K562 (cell line): Measurements from ENCODE around the gene WASHC4. TPM values are rescaled to one million over a fixed set of nuclear protein-coding genes. Genes with fewer than 3 reads are reported as not detected.
A peak's percentile ranks its signal among the peaks of the same experiment; 100 is the strongest.

Experiments
- E2F5 ChIP-seq: sonication (generic); formaldehyde crosslinking; IDR thresholded peaks from 2 replicates; pipeline ENCODE4 v1.8.0; 2022; ENCODE audit warnings: mild to moderate bottlenecking, missing genetic modification reagents
- HDAC1 ChIP-seq, 2 experiments: fragments of 450-650 bp; IDR thresholded peaks; 2 replicates each; pipeline ENCODE4 v1.6.1; 2016 to 2017; ENCODE audit warnings: inconsistent platforms in 1 of 2, mild to moderate bottlenecking in 1 of 2, moderate library complexity in 1 of 2
- JUN ChIP-seq, 2 experiments: sonication (generic) in 1 of 2; formaldehyde crosslinking in 1 of 2; IDR thresholded peaks; 2 replicates each; pipeline versions ENCODE4 v1.6.1 to v1.8.0; 2012 to 2022; ENCODE audit warnings: borderline replicate concordance in 2 of 2, mild to moderate bottlenecking in 2 of 2, improper control_type of control experiment in 1 of 2, low read depth in 1 of 2, low read length in 1 of 2, missing genetic modification reagents in 1 of 2
- JUND ChIP-seq, 2 experiments: IDR thresholded peaks; 2 replicates in 1 of 2; 3 replicates in 1 of 2; pipeline ENCODE4 v1.6.1; 2011; ENCODE audit warnings: borderline replicate concordance in 2 of 2, low read depth in 2 of 2, low read length in 2 of 2, improper control_type of control experiment in 1 of 2, missing biosample characterization in 1 of 2, missing genetic modification characterization in 1 of 2, missing genetic modification reagents in 1 of 2
- MAFG ChIP-seq: fragments of 450-650 bp; conservative IDR thresholded peaks from 2 replicates; pipeline ENCODE4 v1.6.1; 2016; ENCODE audit warnings: missing genetic modification characterization, missing compliant biosample characterization
- MCM3 ChIP-seq: fragments of 450-650 bp; IDR thresholded peaks from 2 replicates; pipeline ENCODE4 v1.6.1; 2016
- POLR2A ChIP-seq: fragments of 450-650 bp; conservative IDR thresholded peaks from 2 replicates; pipeline ENCODE4 v1.6.1; 2016
- PURB ChIP-seq: sonication (generic); formaldehyde crosslinking; IDR thresholded peaks from 2 replicates; pipeline ENCODE4 v1.9.0; 2021; ENCODE audit warnings: low read depth, mild to moderate bottlenecking, missing genetic modification reagents
- TAF1 ChIP-seq: IDR thresholded peaks from 2 replicates; pipeline ENCODE4 v1.6.1; 2011; ENCODE audit warnings: mild to moderate bottlenecking, low read length, moderate library complexity; ENCODE audit not compliant: insufficient read depth, control insufficient read depth, severe bottlenecking; ENCODE audit errors: extremely low read depth
- XRCC4 ChIP-seq: IDR thresholded peaks from one replicate; pipeline ENCODE4 v1.6.1; 2011; ENCODE audit not compliant: insufficient read depth, insufficient read length; ENCODE audit errors: extremely low read depth
- ZNF146 ChIP-seq: IDR thresholded peaks from one replicate; pipeline ENCODE4 v1.6.1; 2018; ENCODE audit warnings: missing compliant biosample characterization; ENCODE audit not compliant: unreplicated experiment
- ZNF316 ChIP-seq: fragments of 450-650 bp; IDR thresholded peaks from 2 replicates; pipeline ENCODE4 v1.6.1; 2016
- ZNF609 ChIP-seq: sonication (generic); formaldehyde crosslinking; IDR thresholded peaks from 2 replicates; pipeline ENCODE4 v1.8.1; 2023; ENCODE audit warnings: missing genetic modification reagents, mild to moderate bottlenecking, borderline replicate concordance
- ZNF717 ChIP-seq: fragments of 250-450 bp; sonication (Bioruptor Pico); IDR thresholded peaks from 2 replicates; pipeline ENCODE4 v1.5.0; 2021
- ZSCAN29 ChIP-seq: fragments of 450-650 bp; IDR thresholded peaks from 2 replicates; pipeline ENCODE4 v1.6.1; 2017
- polyA plus RNA-seq, 8 experiments: library from polyadenylated mRNA; depleted of rRNA in 4 of 8; stranded (reverse) in 5 of 8; unstranded in 3 of 8; fragments of >200 nt; fragmentation: Nextera tagmentation in 2 of 8; fragmentation: Illumina TruSeq in 1 of 8; extraction: Ambion mirVana in 2 of 8; extraction: Trizol in 1 of 8; gene quantifications; 2 replicates each; pipeline versions ENCODE4 v1.2.1 to v1.2.3, GENCODE V29; 2011 to 2014; ENCODE audit warnings: inconsistent platforms in 1 of 8, missing spikeins in 1 of 8
- total RNA-seq, 7 experiments: library from RNA; depleted of rRNA in 6 of 7; stranded (reverse); fragments of >200 nt in 6 of 7; fragmentation: Illumina TruSeq in 2 of 7; extraction: Trizol in 2 of 7; gene quantifications; 2 replicates each; pipeline versions ENCODE4 v1.2.1 to v1.2.3, GENCODE V29; 2011 to 2021; ENCODE audit warnings: low replicate concordance in 1 of 7
- TF ChIP-seq, protein P1 (sequence below): fragments of 450-650 bp; IDR thresholded peaks from 2 replicates; pipeline ENCODE4 v1.6.1; 2016; ENCODE audit warnings: mild to moderate bottlenecking
- TF ChIP-seq, protein P2 (sequence below): fragments of 250-450 bp; sonication (Bioruptor Pico); IDR thresholded peaks from 2 replicates; pipeline ENCODE4 v1.5.0; 2021; ENCODE audit warnings: mild to moderate bottlenecking, moderate library complexity

WASHC4 gene
- total and polyA plus RNA-seq, 9 of the 15 experiments (the other 6 are each of a cell fraction or from before 2014, with no cell fraction given): 12.5 to 38.5 (median 21.3) TPM

- TF ChIP-seq, protein P1, sequence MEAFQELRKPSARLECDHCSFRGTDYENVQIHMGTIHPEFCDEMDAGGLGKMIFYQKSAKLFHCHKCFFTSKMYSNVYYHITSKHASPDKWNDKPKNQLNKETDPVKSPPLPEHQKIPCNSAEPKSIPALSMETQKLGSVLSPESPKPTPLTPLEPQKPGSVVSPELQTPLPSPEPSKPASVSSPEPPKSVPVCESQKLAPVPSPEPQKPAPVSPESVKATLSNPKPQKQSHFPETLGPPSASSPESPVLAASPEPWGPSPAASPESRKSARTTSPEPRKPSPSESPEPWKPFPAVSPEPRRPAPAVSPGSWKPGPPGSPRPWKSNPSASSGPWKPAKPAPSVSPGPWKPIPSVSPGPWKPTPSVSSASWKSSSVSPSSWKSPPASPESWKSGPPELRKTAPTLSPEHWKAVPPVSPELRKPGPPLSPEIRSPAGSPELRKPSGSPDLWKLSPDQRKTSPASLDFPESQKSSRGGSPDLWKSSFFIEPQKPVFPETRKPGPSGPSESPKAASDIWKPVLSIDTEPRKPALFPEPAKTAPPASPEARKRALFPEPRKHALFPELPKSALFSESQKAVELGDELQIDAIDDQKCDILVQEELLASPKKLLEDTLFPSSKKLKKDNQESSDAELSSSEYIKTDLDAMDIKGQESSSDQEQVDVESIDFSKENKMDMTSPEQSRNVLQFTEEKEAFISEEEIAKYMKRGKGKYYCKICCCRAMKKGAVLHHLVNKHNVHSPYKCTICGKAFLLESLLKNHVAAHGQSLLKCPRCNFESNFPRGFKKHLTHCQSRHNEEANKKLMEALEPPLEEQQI: no peak
- no peak for TF ChIP-seq PURB
- TF ChIP-seq, protein P2, sequence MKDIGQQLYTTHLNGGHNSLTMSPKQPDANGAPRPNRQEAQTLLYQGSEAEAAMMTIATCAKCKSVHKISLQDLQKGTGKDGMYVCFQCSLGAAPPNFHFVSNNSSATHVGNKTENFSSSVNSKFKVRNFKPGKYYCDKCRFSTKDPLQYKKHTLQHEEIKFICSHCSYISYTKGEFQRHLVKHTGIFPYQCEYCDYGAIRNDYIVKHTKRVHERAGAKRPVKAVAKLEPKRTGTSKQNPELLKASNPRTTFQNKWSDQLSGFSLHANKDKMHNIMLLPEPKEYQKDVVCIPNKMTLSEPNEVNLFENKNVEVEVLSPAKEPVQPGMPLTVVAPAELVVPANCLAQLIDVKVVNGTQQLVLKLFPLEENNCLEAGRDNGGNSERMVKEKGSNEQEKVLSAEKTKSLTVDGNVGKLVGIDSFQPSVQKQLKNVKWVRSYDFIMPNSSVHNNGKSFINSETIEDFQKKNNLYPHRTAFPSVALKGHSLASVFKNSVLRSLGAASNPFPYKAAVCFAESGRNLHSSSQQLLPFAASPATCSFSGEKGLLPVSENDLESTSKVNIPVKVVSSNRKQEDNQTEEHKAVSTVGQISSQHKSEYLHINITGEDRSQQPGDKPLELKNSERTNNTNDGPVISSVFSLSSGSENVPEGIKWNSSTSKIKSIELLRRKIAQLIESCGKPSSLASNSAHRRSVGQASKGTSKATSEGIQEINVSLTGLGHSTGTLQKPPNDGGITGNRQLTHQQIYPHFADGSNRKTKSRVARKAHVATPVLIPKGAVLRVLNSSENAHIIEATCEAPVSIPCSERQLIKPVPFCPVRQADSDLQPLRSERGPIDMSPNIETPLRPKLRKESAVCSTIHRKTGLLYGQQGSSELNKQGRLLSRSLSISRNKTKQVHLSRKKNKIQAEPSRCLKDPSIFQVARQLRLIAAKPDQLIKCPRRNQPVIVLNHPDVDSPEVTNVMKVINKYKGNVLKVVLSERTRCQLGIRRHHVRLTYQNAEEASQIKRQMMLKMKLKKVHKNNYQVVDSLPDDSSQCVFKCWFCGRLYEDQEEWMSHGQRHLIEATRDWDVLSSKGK (CRISPR knock-in tag): no peak
- no peak for TF ChIP-seq POLR2A
- no peak for TF ChIP-seq ZNF609 (CRISPR knock-in tag)
- no peak for TF ChIP-seq HDAC1 (IDR thresholded peaks at IDR 0.05)
- TF ChIP-seq JUND (IDR thresholded peaks at IDR 0.05; ENCODE audit: borderline replicate concordance, low read depth, low read length): peak; percentile 79
- peak; percentile 82; the same call in 2 of the 3 replicates for TF ChIP-seq JUND (tag; IDR thresholded peaks at IDR 0.05; ENCODE audit: borderline replicate concordance, low read depth, low read length)
- TF ChIP-seq MAFG: peak; percentile 92
- TF ChIP-seq E2F5 (CRISPR knock-in tag): no peak
- TF ChIP-seq MCM3: no peak
- no peak for TF ChIP-seq XRCC4
- no peak for TF ChIP-seq ZSCAN29
- TF ChIP-seq ZNF316: peak; percentile 89
- no peak for TF ChIP-seq ZNF717 (CRISPR knock-in tag)
- TF ChIP-seq JUN (IDR thresholded peaks at IDR 0.05; ENCODE audit: borderline replicate concordance, low read depth, low read length): peak; percentile 46; the same call in 1 of the 2 replicates
- TF ChIP-seq JUN (CRISPR knock-in tag; IDR thresholded peaks at IDR 0.05; ENCODE audit: borderline replicate concordance): no peak
- TF ChIP-seq TAF1: no peak
- no peak for TF ChIP-seq ZNF146 (CRISPR knock-in tag)
Observed at GRCh38 chr12:105120551-105120950, 13.0 kb downstream of the WASHC4 start (continued).
